Prostate gland (tissue), 2 donors: ENCODE data around the gene MIPOL1. TPM values are rescaled to one million over a fixed set of nuclear protein-coding genes. Genes with fewer than 3 reads are reported as not detected.
"Not testable (repeated sequence)": the region's sequence is repeated elsewhere in the genome, so short reads cannot be mapped to it uniquely, and the experiment has no call there.

ENCODE experiments used
- DNase-seq: peaks from one replicate; pipeline ENCODE4 v3.0.0-alpha.2; 2019; ENCODE audit warnings: low spot score
- H3K27ac ChIP-seq, 2 donors: fragments of 200-600 bp; sonication (generic); 2 replicates each; pipeline ENCODE4 v1.5.1; 2017 to 2019
- H3K27me3 ChIP-seq: fragments of 200-600 bp; sonication (generic); replicated peaks from 2 replicates; pipeline ENCODE4 v1.5.1; 2019; ENCODE audit not compliant: insufficient read depth
- H3K36me3 ChIP-seq, 2 donors: fragments of 200-600 bp; sonication (generic); 1 replicate in 1 of 2; 2 replicates in 1 of 2; pipeline versions ENCODE4 v1.5.1 to v1.8.1; 2017 to 2019
- H3K4me1 ChIP-seq: fragments of 200-600 bp; sonication (generic); replicated peaks from 2 replicates; pipeline ENCODE4 v1.5.1; 2019
- H3K4me3 ChIP-seq, 2 donors: fragments of 200-600 bp; sonication (generic); 2 replicates each; pipeline ENCODE4 v1.5.1; 2017 to 2019
- H3K9me3 ChIP-seq: fragments of 200-600 bp; sonication (generic); 2 replicates; pipeline ENCODE4 v1.5.1; 2017
- POLR2A ChIP-seq: fragments of 450-650 bp; IDR thresholded peaks from one replicate; pipeline ENCODE4 v1.6.1; 2016; ENCODE audit warnings: antibody characterized with exemption, mild to moderate bottlenecking
- POLR2AphosphoS5 ChIP-seq: sonication (generic); formaldehyde crosslinking; IDR thresholded peaks from one replicate; pipeline ENCODE4 v1.6.1; 2017; ENCODE audit warnings: antibody characterized with exemption
- whole genome bisulfite sequencing: methylation state at CpG from one replicate; pipeline ENCODE4 v1.1.5; 2018; 5-methylcytosine and 5-hydroxymethylcytosine counted together
- intact Hi-C: fragments of 100-400 bp; cut with DNase I; formaldehyde crosslinking; loops from one replicate; pipeline ENCODE4 v1.14.2; 2022
- total RNA-seq, 2 donors: library from RNA; depleted of rRNA; stranded (reverse); fragments of >200 nt; gene quantifications; one replicate each; pipeline ENCODE4 v1.1.0, GENCODE V29; 2016
- TF ChIP-seq, protein P1 (sequence below), 4 experiments: fragments of 200-600 bp in 2 of 4; fragments of 450-650 bp in 2 of 4; sonication (generic) in 2 of 4; IDR thresholded peaks; 1 replicate in 3 of 4; 2 replicates in 1 of 4; pipeline ENCODE4 v1.5.1; 2016 to 2019; ENCODE audit warnings: antibody characterized with exemption in 4 of 4, mild to moderate bottlenecking in 2 of 4, moderate library complexity in 2 of 4

Gene MIPOL1
- total RNA-seq, 2 donors from 2014 or later, result 14.4 to 31.4 TPM

GRCh38 chr14:37285220-37285619 is 87.5 kb downstream of the MIPOL1 start:
- DNase-seq, result no peak

GRCh38 chr14:37289688-37290087 is 92.0 kb downstream of the MIPOL1 start:
- Histone ChIP-seq H3K27me3 (no peaks in the 10 kb centered on the region), H3K4me1 (no peaks in the 10 kb centered on the region), H3K36me3 (no peaks in the 10 kb centered on the region), H3K4me3 (no peak overlapping the region), H3K27ac (peak overlapping the region in 1 of 2 donors; percentile 37), H3K9me3 (no peaks in the 10 kb centered on the region)
- DNase-seq, result no peak
- intact Hi-C loops, result no loop called here
- TF ChIP-seq POLR2AphosphoS5 (no peak), POLR2A (no peak)
- TF ChIP-seq, protein P1, sequence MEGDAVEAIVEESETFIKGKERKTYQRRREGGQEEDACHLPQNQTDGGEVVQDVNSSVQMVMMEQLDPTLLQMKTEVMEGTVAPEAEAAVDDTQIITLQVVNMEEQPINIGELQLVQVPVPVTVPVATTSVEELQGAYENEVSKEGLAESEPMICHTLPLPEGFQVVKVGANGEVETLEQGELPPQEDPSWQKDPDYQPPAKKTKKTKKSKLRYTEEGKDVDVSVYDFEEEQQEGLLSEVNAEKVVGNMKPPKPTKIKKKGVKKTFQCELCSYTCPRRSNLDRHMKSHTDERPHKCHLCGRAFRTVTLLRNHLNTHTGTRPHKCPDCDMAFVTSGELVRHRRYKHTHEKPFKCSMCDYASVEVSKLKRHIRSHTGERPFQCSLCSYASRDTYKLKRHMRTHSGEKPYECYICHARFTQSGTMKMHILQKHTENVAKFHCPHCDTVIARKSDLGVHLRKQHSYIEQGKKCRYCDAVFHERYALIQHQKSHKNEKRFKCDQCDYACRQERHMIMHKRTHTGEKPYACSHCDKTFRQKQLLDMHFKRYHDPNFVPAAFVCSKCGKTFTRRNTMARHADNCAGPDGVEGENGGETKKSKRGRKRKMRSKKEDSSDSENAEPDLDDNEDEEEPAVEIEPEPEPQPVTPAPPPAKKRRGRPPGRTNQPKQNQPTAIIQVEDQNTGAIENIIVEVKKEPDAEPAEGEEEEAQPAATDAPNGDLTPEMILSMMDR (IDR thresholded peaks at IDR 0.05), result no peak
- WGBS, result 65% methylated on average over 2 of the region's 2 CpGs

More at GRCh38 chr14:37285220-37285619, 87.5 kb downstream of the MIPOL1 start:
- intact Hi-C loops, result no loop called here
- no peaks in the 10 kb centered on the region for H3K36me3 ChIP-seq
- no peak for TF ChIP-seq POLR2AphosphoS5
- TF ChIP-seq, protein P1 (IDR thresholded peaks at IDR 0.05), result no peak
- no peak for TF ChIP-seq POLR2A
- 94% methylated on average over 5 of the region's 5 CpGs for WGBS
- H3K27ac ChIP-seq, result no peak overlapping the region
- H3K4me1 ChIP-seq, result no peaks in the 10 kb centered on the region
- H3K27me3 ChIP-seq, result no peaks in the 10 kb centered on the region
- H3K9me3 ChIP-seq, result no peaks in the 10 kb centered on the region
- H3K4me3 ChIP-seq, result no peak overlapping the region

DNA sequence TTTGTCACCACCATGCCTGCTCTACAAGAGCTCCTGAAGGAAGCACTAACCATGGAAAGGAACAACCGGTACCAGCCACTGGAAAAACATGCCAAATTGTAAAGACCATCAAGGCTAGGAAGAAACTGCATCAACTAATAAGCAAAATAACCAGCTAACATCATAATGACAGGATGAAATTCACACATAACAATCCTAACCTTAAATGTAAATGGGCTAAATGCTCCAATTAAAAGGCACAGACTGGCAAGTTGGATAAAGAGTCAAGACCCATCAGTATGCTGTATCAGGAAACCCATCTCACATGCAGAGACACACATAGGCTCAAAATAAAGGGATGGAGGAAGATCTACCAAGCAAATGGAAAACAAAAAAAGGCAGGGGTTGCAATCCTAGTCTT is 97.5 kb downstream of the MIPOL1 start:
- not testable (repeated sequence) for H3K27ac ChIP-seq, DNase-seq
- 96% methylated on average over 1 of the region's 1 CpG for WGBS

GRCh38 chr14:37311252-37311651 is 113.5 kb downstream of the MIPOL1 start:
- Histone ChIP-seq H3K9me3 (no peaks in the 10 kb centered on the region), H3K4me3 (no peak overlapping the region), H3K27me3 (no peaks in the 10 kb centered on the region), H3K36me3 (no peaks in the 10 kb centered on the region), H3K4me1 (no peaks in the 10 kb centered on the region), H3K27ac (no peak overlapping the region)
- DNase-seq, result no peak
- intact Hi-C loops, result no loop called here
- 84% methylated on average over 1 of the region's 1 CpG for WGBS
- no peak for TF ChIP-seq POLR2AphosphoS5
- TF ChIP-seq, protein P1 (IDR thresholded peaks at IDR 0.05), result no peak
- TF ChIP-seq POLR2A, result no peak

More for the DNA sequence above, 97.5 kb downstream of the MIPOL1 start:
- H3K4me1 ChIP-seq, H3K9me3 ChIP-seq, H3K36me3 ChIP-seq, H3K4me3 ChIP-seq, H3K27me3 ChIP-seq, intact Hi-C loops: not testable (repeated sequence)

DNA sequence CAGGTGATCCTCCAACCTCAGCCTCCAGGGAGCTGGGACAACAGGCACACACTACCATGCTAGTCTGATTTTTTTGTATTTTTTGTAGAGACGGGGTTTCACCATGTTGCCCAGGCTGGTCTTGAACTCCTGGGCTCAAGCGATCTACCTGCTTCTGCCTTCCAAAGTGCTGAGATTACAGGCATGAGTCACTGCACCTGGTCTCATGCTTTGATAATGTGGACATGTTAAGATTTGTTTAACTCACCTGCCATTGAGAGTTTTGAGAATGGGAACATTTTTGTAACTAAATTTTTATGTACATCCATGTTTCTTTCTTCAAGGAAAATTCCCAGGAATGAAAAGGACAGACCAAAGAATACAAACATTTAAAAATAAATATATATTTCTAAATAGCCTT is 121.2 kb downstream of the MIPOL1 start:
- no peaks in the 10 kb centered on the region for H3K4me1 ChIP-seq
- no peaks in the 10 kb centered on the region for H3K36me3 ChIP-seq
- no peak for TF ChIP-seq POLR2AphosphoS5
- TF ChIP-seq POLR2A, result no peak
- TF ChIP-seq, protein P1 (IDR thresholded peaks at IDR 0.05), result no peak
- no peak for DNase-seq
- WGBS, result 86% methylated on average over 2 of the region's 2 CpGs
- H3K27me3 ChIP-seq, result no peaks in the 10 kb centered on the region
- no peaks in the 10 kb centered on the region for H3K9me3 ChIP-seq
- no peak overlapping the region for H3K4me3 ChIP-seq
- intact Hi-C loops, result no loop called here
- no peak overlapping the region for H3K27ac ChIP-seq
